SH-SY5Y (cell line): Measurements from ENCODE around the gene RNF44.

ENCODE experiments used
- GATA2 ChIP-seq: IDR thresholded peaks from 2 replicates; pipeline ENCODE4 v1.6.1; 2011; ENCODE audit warnings: mild to moderate bottlenecking, low read depth, low read length
- GATA3 ChIP-seq: IDR thresholded peaks from 2 replicates; pipeline ENCODE4 v1.6.1; 2011; ENCODE audit warnings: low read depth, mild to moderate bottlenecking, low read length, moderate library complexity

- TF ChIP-seq GATA3 (no peak), GATA2 (no peak)
These were observed 9.7 kb downstream of the RNF44 start for GRCh38 chr5:176527246-176528222.
